ENCODE measurements around the gene TBC1D1. TPM values are rescaled to one million over a fixed set of nuclear protein-coding genes. Genes with fewer than 3 reads are reported as not detected.

Gene TBC1D1
- total RNA-seq, 1 donor from 2014 or later = 96.0 TPM

DNA sequence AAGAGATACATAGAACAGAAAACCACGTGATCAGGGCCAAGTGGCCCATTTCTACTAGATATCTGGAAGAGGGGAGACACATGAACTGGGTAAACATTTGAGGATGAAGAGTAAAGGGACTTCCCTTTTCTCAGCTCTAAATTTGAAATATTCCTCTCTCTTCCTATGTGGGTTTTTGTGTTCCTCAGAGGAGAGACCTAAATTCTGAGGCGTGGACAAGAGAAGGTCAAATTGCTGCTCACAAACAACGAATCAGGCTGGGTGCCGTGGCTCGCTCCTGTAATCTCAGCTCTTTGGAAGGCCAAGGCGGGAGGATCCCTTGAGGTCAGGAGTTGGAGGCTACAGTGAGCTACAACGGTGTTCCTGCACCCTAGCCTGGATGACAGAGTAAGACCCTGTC, 285.3 kb downstream of the TBC1D1 start:
- Histone ChIP-seq H3K36me3 (no peaks in the 10 kb centered on the region), H3K4me1 (peaks cover 29% of the 10 kb centered on the region), H3K27ac (no peak overlapping the region), H3K27me3 (no peaks in the 10 kb centered on the region), H3K4me3 (no peak overlapping the region), H3K9me3 (no peaks in the 10 kb centered on the region)
- DNase-seq (ENCODE audit: extremely low spot score in 2 of 2) = no peak
- TF ChIP-seq POLR2A (IDR thresholded peaks at IDR 0.05) (no peak), POLR2AphosphoS5 (IDR thresholded peaks at IDR 0.05; ENCODE audit: insufficient read depth in 1 of 2, low read depth in 1 of 2) (no peak)
- TF ChIP-seq, protein P1, sequence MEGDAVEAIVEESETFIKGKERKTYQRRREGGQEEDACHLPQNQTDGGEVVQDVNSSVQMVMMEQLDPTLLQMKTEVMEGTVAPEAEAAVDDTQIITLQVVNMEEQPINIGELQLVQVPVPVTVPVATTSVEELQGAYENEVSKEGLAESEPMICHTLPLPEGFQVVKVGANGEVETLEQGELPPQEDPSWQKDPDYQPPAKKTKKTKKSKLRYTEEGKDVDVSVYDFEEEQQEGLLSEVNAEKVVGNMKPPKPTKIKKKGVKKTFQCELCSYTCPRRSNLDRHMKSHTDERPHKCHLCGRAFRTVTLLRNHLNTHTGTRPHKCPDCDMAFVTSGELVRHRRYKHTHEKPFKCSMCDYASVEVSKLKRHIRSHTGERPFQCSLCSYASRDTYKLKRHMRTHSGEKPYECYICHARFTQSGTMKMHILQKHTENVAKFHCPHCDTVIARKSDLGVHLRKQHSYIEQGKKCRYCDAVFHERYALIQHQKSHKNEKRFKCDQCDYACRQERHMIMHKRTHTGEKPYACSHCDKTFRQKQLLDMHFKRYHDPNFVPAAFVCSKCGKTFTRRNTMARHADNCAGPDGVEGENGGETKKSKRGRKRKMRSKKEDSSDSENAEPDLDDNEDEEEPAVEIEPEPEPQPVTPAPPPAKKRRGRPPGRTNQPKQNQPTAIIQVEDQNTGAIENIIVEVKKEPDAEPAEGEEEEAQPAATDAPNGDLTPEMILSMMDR (IDR thresholded peaks at IDR 0.05) = no peak
- intact Hi-C loops (cut with DNase I) = loop anchor here (5.0 to 10.0 kb wide), 3 partner anchors 101 to 549 kb away; no protein-coding TSS in a partner anchor

DNA sequence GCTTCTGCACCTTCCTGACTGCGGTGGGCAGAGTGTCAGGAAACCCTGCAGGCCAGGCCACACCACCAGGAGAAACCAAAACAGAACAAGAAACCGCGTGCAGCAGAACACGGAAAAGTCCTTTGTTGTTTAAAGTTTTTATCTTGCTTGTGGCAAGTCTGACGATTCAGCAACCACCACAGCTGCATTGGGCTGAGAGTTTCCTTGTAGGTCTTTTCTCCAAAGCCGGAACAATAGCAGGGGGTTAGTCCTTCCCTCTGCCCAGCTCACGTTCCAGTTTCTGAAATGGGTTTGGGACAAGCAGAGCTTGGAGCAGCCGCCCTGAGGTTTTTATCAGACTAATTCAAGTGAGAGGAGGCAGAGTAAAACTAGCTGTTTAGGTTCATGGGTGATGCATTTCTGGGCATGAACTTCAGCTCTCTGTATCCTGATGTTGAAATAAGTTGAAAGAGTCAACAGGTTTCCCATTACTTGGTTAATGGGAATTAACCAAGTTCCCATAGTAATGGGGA, 286.2 kb downstream of the TBC1D1 start:
- intact Hi-C loops (cut with DNase I) = loop anchor here (5.0 to 10.0 kb wide), 3 partner anchors 102 to 548 kb away; no protein-coding TSS in a partner anchor
- TF ChIP-seq POLR2A (IDR thresholded peaks at IDR 0.05) = no peak
- TF ChIP-seq POLR2AphosphoS5 (IDR thresholded peaks at IDR 0.05; ENCODE audit: insufficient read depth in 1 of 2, low read depth in 1 of 2) = no peak
- TF ChIP-seq, protein P1 (IDR thresholded peaks at IDR 0.05) = no peak
- no peaks in the 10 kb centered on the region for H3K9me3 ChIP-seq
- H3K4me3 ChIP-seq = no peak overlapping the region
- H3K27ac ChIP-seq = no peak overlapping the region
- H3K36me3 ChIP-seq = no peaks in the 10 kb centered on the region
- no peaks in the 10 kb centered on the region for H3K27me3 ChIP-seq
- peaks cover 36% of the 10 kb centered on the region for H3K4me1 ChIP-seq
- no peak for DNase-seq (ENCODE audit: extremely low spot score in 2 of 2)

DNA sequence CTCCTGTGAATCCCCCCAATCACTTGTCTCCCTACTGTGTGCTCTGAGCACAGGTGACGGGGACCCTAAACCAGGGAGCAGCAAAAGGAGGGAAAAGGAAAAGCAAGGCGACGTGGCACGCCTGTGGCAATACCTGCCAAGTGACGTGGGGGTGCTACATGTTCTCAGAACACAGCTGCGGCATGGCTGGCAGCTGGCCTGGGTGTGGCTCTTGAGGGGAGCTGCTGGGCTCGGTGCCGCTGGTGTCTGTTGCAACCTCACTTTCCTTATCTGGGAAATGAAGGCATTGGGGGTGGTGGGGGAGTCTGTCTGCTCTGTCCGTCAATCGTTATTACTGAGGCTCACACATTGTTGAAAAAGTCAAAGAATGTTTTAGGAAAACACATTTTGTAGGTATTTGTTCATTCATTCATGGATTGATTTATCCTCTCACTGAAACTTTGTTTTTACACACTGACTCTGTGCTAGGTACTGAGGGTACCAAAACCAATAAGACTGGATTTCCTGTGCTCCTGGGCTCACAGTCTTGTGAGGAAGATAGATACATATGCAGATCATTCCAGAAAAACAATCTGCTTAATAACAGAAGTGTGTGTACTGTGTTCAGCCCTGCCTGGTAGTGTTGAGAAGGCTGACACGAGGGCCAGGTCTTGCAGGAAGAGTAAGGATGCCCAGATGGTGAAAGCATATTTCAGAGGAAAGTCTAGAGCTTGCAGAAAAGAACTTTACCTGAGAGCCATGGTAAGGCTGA, 286.9 kb downstream of the TBC1D1 start:
- intact Hi-C loops (cut with DNase I) = loop anchor here (5.0 to 10.0 kb wide), 3 partner anchors 103 to 547 kb away; no protein-coding TSS in a partner anchor
- DNase-seq (ENCODE audit: extremely low spot score in 2 of 2) = no peak
- H3K27me3 ChIP-seq = no peaks in the 10 kb centered on the region
- H3K27ac ChIP-seq = no peak overlapping the region
- H3K4me3 ChIP-seq = no peak overlapping the region
- no peaks in the 10 kb centered on the region for H3K9me3 ChIP-seq
- peaks cover 36% of the 10 kb centered on the region for H3K4me1 ChIP-seq
- H3K36me3 ChIP-seq = no peaks in the 10 kb centered on the region
- no peak for TF ChIP-seq POLR2A (IDR thresholded peaks at IDR 0.05)
- TF ChIP-seq, protein P1 (IDR thresholded peaks at IDR 0.05) = no peak
- TF ChIP-seq POLR2AphosphoS5 (IDR thresholded peaks at IDR 0.05; ENCODE audit: insufficient read depth in 1 of 2, low read depth in 1 of 2) = peak in 1 of 2 donors; percentile 61

DNA sequence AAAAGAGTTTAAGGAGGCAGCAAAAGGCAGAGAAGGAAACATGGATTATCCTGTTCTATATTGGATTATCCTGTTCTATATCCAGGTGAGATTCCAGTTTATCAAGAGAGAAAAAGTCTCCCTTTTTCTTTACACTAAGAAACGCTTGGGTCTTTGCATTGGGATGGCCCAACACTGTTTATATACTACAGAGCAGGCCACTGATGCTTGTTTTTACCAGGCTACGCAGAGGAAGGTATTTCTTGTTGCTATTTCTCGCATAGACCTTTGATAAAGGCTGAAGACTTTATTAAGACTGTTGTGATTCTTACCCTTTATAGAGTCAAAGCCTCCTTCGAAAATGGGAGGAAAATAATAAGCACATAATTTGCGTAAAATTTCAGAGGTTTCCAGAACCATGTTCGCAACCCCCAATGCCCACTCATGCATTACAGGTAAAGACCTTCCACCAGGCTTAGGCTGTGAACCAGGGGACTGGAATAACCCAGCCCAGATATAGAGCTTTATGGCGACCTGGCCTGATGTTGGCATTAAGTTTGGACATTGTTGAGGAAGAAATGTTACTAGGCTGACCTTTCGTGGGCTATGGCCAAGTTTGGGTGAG, 287.6 kb downstream of the TBC1D1 start:
- intact Hi-C loops (cut with DNase I) = loop anchor here (5.0 to 10.0 kb wide), 3 partner anchors 104 to 546 kb away; no protein-coding TSS in a partner anchor
- DNase-seq (ENCODE audit: extremely low spot score in 2 of 2) = no peak
- Histone ChIP-seq H3K27ac (no peak overlapping the region), H3K27me3 (no peaks in the 10 kb centered on the region), H3K4me3 (no peak overlapping the region), H3K4me1 (peaks cover 36% of the 10 kb centered on the region), H3K36me3 (no peaks in the 10 kb centered on the region), H3K9me3 (no peaks in the 10 kb centered on the region)
- TF ChIP-seq, protein P1 (IDR thresholded peaks at IDR 0.05) = no peak
- TF ChIP-seq POLR2AphosphoS5 (IDR thresholded peaks at IDR 0.05; ENCODE audit: insufficient read depth in 1 of 2, low read depth in 1 of 2) (no peak), POLR2A (IDR thresholded peaks at IDR 0.05) (no peak)

Measured in vagina (tissue), 2 donors.